ENCODE measurements around the gene PPP1R7.

The PPP1R7 gene

DNA sequence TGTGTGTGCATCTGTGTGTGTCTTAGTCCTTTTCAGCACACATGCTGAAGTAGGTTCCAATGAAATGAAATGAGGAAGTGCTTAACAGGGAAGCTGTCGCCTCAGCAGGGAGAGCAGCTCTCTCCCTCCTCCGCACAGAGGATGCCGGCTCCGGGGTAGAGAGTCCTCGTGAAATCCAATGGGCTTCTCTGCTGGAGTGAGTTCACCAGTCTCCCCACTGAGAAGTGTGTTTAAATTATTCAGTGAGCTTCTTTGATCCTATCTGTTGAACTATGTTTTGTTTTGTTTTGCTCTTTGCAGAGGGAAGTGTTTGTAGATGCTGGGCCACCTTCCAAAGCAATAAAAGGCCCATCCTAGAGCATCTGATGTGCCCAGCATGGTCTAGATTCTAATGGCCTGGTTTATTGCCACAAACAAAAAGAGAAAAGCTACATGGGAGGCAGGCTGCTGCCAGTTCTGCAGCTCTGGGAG is 6.7 kb downstream of the PPP1R7 start:
- DNase-seq (ENCODE audit: low read depth) = no peak
- H3K4me3 ChIP-seq (ENCODE audit: low read depth, low read length) = no peak overlapping the region

DNA sequence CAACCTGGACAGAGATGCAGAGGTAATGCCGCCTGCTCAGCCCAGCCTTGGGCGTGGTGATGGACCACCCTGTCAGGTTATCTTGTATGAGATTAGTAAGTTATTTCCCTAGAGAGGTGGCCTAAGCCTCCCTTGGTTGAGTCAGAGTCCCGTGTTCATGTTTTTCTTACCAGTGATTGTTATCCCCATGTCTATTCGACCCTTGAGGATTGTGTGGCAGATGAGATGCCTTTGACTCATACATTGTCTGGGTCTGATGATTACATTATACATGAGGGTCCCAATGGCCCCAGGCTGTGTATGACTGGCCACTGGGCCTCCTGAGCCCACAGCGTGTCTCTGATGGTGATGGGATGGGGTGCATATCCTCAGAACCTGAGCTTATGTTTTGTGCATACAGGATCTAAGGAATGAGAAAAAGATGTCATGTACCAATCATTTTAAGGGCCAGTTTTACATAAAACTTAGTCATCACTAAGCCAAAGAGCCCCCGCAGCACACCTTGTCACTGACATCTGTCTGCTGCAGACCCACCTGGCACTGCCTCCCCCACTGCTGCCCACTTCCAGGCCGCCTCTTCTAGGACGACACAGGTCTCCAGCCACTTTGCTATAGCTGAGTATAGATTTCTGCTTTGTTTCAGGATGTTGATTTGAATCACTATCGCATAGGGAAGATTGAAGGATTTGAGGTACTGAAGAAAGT is 7.7 kb downstream of the PPP1R7 start:
- no peak overlapping the region for H3K4me3 ChIP-seq (ENCODE audit: low read depth, low read length)
- no peak for DNase-seq (ENCODE audit: low read depth)

DNA sequence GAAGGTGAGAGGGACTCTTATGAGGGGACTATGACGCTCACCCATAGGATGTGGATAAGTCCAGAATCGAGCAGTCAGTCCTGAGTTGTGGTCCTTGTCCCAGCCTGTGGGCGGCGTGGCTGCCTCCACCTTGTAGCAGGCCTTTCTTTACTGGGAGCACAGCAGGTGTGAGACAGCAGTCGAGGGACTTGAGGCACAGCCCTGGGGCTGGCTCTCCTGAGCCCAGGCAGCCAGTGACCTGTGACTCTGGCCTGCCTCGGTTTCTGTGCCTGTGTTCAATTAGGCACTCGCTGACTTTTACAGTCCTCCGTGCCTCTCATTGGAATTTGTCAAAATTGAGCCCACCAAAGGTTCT is 8.3 kb downstream of the PPP1R7 start:
- no peak for DNase-seq (ENCODE audit: low read depth)

DNA sequence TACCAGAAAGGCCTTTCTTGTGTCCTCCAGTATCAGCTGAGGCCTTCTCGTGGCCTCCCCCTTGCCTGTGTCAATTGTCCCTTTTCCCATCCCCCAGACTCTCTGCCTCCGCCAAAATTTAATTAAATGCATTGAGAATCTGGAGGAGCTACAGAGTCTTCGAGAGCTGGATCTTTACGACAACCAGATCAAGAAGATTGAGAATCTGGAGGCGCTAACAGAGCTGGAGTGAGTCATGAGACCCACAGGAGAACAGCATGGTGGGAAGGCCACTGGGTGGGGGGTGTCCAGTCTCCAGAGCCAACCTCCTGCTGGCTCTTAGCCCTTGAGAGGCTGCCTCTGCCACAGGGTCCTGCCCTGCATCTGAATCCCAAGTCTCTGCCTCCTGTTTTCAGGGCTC is 8.8 kb downstream of the PPP1R7 start:
- no peak overlapping the region for H3K4me3 ChIP-seq (ENCODE audit: low read depth, low read length)
- DNase-seq (ENCODE audit: low read depth) = no peak

More for the DNA sequence above, 8.3 kb downstream of the PPP1R7 start:
- no peak overlapping the region for H3K4me3 ChIP-seq (ENCODE audit: low read depth, low read length)

DNA sequence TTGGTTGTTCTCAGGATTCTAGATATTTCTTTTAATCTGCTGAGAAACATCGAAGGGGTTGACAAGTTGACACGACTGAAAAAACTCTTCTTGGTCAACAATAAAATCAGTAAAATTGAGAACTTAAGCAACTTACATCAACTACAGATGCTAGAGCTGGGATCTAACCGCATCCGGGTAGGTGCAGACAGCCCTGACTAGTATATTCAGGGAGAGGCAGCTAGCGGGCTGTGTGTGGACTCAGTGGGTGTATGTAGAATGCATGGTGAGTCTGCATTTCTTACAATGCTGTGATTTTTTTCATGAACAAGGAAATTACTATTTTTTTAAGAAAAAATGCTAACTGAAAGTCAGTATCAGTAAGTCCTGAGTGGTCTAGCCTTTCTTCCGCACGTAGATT is 10.1 kb downstream of the PPP1R7 start:
- H3K4me3 ChIP-seq (ENCODE audit: low read depth, low read length) = no peak overlapping the region
- no peak for DNase-seq (ENCODE audit: low read depth)

- H3K4me3 ChIP-seq (ENCODE audit: low read depth, low read length) = no peak overlapping the region
- DNase-seq (ENCODE audit: low read depth) = peak; percentile 91
Observed at GRCh38 chr2:241161646-241162281, 11.5 kb downstream of the PPP1R7 start.

DNA sequence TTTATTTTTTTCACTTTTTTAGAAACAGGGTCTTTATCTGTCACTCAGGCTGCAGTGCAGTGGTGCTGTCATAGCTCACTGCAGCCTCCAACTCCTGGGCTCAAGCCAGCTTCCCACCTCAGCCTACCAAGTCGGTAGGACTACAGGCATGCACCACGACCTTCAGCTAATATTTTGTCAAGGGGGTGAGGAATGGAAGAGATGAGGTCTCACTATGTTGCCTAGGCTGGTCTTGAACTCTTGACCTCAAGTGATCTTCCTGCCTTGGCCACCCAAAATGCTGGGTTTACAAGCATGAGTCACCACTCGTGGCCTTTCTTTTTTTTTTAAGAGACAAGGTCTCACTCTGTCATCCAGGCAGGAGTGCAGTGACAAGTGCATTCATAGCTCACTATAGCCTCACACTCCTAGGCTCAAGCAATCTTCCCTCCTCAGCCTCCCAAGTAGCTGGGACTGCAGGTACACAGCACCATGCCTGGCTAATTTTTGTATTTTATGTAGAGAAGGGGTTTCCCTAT is 13.4 kb downstream of the PPP1R7 start:
- DNase-seq (ENCODE audit: low read depth) = no peak
- H3K4me3 ChIP-seq (ENCODE audit: low read depth, low read length) = no peak overlapping the region

DNA sequence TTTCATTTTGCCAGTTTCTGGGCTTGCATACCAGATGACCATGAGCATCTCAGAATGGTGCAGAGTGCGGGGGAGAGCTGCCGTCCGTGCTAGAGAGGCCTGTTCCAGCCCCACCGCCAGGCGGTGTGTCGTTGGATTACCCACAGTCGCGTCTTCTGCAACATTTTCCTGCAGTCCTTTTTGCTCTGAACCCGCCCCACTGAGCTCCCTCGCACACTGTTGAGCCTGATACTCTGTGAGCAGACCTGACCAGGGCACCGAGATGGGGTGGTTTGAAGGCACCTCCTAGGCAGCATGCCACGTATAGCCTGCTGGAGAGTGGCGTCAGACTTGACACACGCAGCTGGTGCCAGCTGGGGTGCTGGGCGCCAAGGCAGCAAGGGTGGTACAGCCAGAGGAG is 18.1 kb downstream of the PPP1R7 start:
- no peak overlapping the region for H3K4me3 ChIP-seq (ENCODE audit: low read depth, low read length)
- DNase-seq (ENCODE audit: low read depth) = no peak

DNA sequence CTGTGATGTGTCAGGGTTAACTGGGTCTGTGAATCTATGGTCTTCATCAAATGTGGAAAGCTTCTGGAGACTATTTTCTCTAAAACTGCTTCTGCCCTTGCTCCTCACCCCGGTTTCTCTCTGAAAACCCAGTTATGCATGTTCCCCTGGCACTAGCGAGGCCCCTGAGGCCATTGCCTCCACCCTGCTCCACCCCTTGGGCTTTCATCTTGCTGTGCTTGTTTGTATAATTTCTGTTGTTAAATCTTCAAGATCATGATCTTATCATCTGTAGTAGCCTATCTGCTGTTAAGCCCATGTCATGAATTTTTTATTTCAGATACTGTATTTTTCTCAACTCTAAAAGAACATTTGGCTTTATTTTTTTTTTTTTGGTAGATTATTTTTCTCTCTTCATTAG is 23.3 kb downstream of the PPP1R7 start:
- no peak for DNase-seq (ENCODE audit: low read depth)
- no peak overlapping the region for H3K4me3 ChIP-seq (ENCODE audit: low read depth, low read length)

GRCh38 chr2:241177526-241178334 is 27.5 kb downstream of the PPP1R7 start:
- H3K4me3 ChIP-seq (ENCODE audit: low read depth, low read length) = no peak overlapping the region
- no peak for DNase-seq (ENCODE audit: low read depth)

- DNase-seq (ENCODE audit: low read depth) = no peak
Observed at GRCh38 chr2:241178961-241179360, 28.7 kb downstream of the PPP1R7 start.

DNA sequence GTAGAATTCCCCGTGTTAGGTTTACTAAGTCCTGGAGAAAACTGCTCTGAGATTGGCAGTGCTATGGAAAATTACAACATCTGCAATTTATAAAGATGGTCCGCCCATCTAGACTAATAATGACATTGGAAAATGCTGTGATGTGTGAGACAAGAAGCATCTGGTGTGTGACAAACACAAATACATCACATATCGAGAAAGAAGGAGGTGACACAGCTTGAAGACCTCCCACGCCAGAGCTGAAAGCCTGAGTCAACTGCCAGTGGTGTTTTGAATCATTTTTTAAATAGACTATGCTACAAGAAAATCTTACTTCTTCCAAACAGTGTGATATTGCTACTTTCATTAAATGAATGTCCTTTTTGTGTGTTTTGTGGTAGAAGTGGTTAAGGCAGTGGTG is 29.6 kb downstream of the PPP1R7 start:
- no peak overlapping the region for H3K4me3 ChIP-seq (ENCODE audit: low read depth, low read length)
- no peak for DNase-seq (ENCODE audit: low read depth)

More at GRCh38 chr2:241178961-241179360, 28.7 kb downstream of the PPP1R7 start:
- H3K4me3 ChIP-seq (ENCODE audit: low read depth, low read length) = no peak overlapping the region

DNA sequence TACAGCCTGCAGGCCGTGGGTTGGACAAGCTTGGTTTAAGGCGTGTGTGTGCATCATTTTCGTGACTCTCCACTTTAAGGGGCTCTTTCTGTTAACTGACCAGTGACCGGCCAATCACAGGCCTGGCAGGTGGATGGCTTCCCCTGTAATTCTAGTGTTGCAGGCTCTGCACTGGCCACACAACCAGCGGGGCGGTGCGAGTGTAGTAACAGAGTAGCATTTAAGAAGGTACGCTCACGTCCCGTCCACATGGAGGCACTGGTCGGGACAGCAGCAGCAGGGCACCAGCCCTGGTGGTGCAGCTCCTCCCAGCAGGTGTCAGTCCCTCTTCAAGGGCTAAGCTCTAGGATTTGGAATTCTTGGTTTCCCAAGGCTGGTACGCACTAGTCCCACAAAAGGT is 30.2 kb downstream of the PPP1R7 start:
- no peak for DNase-seq (ENCODE audit: low read depth)
- H3K4me3 ChIP-seq (ENCODE audit: low read depth, low read length) = no peak overlapping the region

GRCh38 chr2:241182126-241182525 is 31.9 kb downstream of the PPP1R7 start:
- H3K4me3 ChIP-seq (ENCODE audit: low read depth, low read length) = no peak overlapping the region
- DNase-seq (ENCODE audit: low read depth) = no peak

DNA sequence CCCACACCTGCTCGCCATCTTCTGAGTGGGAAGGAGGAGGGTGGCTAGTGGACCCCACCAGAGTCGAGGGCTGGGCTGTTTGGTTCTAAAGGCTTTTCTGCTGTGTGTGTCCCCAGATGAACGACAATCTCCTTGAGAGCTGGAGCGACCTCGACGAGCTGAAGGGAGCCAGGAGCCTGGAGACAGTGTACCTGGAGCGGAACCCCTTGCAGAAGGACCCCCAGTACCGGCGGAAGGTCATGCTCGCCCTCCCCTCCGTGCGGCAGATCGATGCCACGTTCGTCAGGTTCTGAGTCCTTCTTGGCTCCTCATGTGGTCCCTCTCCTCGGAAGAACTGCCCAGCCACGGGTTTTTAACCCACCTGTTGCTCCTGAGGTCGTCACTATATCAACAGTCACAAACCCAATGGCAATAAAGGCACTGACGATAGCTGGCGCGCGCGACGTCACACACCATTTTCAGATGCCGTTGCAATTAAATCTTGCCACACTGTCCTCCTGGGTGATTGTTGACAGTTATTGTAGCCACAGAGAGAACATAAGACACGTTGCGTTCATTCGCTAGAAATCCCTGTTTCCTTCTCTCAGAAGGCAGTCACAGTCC is 32.4 kb downstream of the PPP1R7 start:
- no peak overlapping the region for H3K4me3 ChIP-seq (ENCODE audit: low read depth, low read length)
- no peak for DNase-seq (ENCODE audit: low read depth)

DNA sequence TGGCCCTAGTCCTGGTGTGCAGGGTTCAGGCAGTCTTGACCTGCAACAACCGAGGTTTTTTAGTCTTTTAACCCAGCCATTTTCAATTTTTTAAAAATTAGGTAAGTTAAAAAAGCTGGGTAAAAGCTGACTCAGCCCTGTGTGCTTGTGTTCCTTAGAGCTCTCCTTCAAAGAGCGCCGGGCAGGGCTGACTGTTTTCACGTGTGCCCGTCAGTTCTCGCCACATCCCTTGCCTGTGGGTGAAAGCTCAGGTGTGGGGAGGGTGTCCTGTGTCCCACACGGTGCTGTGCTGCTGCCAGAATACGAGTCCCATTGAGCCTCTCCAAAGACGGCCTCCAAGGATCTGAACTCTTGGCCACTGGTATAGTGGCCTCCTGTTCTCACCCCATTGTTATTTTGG is 33.0 kb downstream of the PPP1R7 start:
- no peak for DNase-seq (ENCODE audit: low read depth)
- H3K4me3 ChIP-seq (ENCODE audit: low read depth, low read length) = no peak overlapping the region

DNA sequence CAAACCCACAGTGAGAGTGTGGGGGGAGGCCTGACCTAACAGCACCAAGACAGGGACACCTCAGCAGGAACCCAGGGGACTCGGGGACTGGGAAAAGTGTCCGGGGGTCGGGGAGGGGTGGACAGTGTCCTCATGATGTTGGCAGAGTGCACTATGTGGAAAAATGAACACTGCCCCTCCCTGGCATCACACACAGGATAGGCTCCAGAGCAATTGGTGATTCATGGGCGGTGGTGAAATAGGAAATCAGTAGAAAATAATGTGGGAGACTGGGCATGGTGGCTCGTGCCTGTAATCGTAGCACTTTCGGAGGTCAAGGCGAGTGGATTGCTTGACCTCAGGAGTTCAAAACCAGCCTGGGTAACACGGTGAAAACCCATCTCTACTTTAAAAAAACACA is 34.6 kb downstream of the PPP1R7 start:
- no peak overlapping the region for H3K4me3 ChIP-seq (ENCODE audit: low read depth, low read length)
- no peak for DNase-seq (ENCODE audit: low read depth)

GRCh38 chr2:241185961-241186360 is 35.7 kb downstream of the PPP1R7 start:
- no peak for DNase-seq (ENCODE audit: low read depth)
- no peak overlapping the region for H3K4me3 ChIP-seq (ENCODE audit: low read depth, low read length)

DNA sequence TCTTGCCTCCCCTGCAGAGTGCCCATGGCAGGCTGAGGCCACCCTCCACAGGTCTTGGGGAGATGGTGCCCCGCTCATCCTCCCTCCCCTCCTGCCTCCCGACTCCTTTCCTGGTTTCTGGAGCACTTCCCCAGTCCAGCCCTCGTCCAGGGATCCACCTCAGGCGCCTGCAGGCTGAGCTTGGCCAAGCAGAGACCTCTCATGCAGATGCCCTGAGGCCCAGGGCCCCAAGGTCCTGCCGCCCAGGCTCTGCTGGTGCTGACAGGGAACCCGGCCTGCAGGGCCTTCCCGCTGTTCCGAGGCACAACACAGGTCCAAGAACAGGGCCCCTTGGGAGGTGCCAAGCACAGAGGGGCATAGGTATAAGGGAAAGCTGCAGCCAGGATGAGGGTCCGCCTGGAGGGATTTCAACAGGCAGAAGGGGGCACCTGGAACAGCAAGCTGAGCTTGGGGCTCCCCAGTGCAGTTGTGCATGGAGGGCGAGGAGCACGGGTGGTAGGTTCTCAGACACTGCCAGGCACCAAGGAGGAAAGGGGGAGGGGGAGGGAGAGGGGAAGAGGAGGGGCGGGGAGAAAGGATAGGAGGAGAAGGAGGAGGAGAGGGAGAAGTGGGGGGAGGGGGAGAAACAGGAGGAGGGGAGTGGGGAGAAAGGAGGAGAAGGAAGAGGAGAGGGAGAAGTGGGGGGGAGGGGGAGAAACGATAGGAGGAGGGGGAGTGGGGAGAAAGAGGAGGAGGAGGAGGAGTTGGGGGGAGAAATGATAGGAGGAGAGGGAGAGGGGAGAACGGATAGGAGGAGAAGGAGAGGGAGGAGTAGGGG is 37.0 kb downstream of the PPP1R7 start:
- H3K4me3 ChIP-seq (ENCODE audit: low read depth, low read length) = no peak overlapping the region
- no peak for DNase-seq (ENCODE audit: low read depth)

All from skeletal muscle cell (primary cell).